GM15510 (cell line): ENCODE results near the gene C4orf50.

Source experiments
- POLR2A ChIP-seq: IDR thresholded peaks from 3 replicates; pipeline ENCODE4 v1.6.1; 2011; ENCODE audit warnings: borderline replicate concordance; ENCODE audit not compliant: insufficient read length; ENCODE audit errors: extremely low read depth

C4orf50 gene

DNA sequence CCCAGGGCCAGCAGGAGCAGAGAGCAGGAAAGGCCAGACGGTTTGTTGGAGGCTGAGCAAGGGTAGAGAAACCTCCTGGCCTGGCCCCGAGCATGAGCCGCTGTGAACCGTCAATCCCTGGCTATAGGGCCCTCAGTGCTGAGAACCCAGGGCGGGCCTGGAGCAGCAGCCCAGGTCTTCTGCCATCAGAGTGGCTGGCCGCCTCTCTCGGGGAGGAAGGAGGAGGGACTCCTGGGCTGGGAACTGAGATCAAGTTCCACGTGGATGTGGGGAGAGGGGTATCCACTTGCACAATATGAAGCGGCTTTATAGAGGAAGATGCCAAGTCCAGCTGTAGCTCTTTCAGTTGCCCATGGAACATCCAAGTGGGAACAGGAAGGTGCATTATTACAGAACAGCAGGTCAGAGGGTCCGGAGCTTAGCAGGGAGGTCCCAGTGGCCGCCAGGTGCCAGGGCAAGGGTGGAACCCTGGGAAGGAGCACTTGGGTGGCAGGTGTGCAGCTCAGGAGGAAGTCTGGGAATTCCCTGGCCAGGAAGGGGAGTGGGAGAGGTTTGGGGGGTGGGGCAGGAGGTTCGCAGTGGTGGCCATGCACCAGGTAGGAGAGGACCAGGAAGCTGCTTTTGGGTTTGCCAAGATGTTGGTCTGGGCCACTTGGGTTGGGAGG lies 93.6 kb downstream of the C4orf50 start:
- TF ChIP-seq POLR2A: no peak

DNA sequence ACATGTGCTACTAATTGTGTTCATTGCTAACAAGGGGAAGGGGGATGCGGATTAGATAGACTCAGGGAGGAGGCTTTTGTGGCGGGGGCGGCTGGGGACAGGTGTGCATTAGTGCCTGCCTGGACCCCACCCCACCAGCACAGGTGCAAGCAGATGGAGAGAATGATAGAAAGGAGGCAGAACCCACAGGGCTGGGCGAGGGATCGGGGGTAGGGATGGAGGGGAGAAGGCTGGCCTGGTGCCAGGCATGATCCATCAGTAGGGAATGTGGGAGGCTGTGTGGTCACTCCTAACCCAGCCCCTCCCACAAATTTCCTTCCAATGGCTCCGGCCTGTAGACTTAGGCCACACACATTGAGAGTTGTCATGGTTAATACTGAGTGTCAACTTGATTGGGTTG lies 94.9 kb downstream of the C4orf50 start:
- no peak for TF ChIP-seq POLR2A

DNA sequence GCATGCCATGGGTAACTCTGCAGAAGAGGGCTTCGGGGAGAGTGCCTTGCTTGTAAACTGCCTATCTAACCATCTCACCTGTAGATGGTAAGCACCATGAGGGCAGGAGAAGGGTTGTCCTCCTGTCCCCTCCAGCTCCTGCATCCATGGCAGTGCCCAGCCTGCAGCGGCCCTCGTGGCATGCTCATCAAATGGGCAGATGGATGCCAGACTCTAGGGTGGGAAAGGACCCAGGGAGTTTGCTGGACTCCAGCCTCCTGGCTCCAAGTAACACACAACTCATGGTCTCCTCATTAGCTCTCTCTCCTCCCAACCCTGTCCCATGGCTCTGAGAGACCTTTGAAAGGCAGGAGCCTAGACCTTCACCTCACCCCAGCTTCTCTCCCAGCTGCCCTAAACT lies 95.7 kb downstream of the C4orf50 start:
- no peak for TF ChIP-seq POLR2A

DNA sequence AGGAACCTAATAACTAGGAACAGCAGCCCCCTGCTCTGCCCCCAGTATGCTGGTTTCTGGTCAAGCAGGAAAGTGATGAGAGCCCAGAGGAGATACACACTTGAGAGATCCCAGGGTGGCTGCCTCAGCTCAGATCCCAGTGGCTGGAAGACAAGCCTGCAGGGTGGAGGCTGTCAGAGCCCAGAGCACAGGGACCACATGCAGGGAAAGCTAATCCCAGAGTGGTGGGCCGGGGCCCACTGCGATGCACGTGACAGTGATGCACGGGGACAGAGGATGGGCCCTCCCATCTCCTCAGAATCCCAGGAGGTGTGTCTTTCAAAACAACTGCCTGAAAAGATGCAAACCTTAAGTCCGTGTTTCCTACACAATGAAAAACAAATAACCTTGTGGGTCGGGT lies 96.2 kb downstream of the C4orf50 start:
- TF ChIP-seq POLR2A: no peak

DNA sequence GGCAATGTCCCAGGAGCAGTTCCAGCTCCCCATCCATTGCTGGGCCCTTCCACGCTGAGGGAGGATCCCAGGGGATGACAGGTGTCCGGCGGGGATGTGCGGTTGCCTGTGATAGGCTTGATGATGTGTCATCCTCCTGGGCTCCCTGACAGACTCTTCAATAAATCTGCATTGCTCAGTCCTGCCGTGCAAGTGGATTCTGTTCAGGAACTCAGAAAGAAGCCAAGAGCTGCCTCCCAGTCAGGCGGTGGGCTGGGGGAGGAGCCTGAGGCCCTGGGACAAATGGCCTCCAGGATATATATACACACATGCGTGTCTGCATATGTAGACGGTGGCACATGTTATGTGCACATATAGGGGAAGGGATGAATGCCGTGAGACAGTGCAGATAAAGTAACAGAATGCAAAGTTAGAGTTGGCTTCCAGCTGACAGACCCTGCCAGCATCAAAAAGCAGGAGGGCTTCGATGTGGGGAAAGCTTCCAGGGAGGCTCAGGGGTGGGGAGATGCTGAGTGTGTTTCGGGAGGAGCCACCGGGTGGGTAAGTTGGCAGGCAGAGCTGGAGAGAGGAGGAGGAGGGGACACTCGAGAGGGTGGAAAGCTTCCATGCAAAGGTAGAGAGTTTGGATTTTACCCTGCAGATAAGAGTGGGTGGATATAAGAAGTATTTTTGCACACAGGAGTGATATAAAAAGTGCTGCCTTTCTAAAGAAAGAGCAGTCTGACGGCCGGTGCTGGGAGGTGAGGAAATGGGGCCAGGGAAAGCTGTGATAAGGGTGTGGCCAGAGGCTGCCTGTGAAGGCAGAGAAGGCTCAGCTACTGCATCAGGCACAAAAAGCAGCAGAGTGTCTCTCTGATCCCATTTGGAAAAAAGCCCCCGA lies 96.9 kb downstream of the C4orf50 start:
- no peak for TF ChIP-seq POLR2A

DNA sequence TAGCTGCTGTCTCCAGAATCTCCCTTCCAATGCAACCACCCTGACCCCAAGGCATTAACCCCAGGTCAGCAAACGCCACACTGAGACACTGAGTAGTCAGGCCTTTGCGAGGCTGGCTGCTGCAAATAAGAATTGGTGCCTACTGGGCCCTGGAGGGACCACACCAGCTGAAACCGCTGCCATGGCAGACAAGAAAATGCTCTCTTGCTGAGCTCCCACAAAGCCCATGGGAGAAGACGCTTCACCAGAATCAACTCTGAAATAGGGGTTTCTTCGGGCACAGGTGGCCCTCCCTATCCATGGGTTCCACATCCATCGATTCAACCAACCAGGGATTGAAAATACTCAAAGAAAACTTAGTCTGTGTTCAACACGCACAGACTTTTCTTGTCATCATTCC lies 98.7 kb downstream of the C4orf50 start:
- TF ChIP-seq POLR2A: no peak

DNA sequence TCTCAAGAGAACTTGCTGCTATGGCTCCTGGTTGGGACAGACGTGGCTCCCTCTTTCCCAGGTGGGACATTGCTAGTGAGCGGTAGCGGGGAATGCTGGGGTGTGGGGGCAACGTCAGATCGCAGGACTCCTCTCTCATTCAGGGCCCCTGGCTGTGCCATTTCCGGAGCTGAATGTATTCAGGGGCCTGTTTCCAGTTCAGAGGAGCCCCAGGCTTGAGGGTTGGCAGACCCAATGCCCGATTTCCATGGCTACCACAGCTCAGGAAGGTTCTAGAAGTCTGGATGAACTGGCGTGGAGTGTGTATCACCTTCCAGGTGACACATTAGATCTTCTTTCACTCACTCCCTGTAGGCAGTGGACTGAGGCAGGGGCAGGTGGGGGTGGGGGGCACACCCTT lies 99.2 kb downstream of the C4orf50 start:
- no peak for TF ChIP-seq POLR2A

DNA sequence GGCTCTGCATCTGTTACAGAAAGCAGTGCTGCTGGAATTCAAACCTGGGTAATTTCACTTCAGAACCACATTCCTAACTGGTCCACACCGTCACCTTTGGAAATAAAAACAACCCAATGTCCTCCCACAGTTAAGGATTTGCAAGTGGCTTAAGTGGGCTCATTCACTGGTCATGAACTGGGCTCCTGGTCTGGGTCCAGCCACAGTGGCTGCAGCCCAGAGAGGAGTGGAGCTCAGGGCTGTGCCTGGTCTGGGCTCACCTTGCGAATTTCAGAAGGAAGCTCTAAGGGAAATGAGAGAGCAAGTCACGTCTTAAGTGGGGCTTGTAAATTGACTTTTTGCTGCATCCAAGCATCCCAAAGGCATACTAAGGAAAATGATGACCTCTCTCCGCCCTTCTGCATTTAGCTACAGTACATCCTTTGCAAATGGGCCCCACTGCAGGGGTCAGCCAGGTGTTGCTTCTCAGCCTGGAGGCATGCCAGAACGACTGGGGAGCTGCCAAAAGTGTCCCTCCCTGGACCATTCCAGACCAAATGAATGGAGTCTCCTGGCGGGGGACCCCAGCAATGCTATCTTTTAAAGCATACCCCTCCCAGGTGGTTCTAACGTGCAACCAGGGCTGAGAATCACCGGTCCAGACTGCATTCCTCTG lies 99.8 kb downstream of the C4orf50 start:
- no peak for TF ChIP-seq POLR2A

DNA sequence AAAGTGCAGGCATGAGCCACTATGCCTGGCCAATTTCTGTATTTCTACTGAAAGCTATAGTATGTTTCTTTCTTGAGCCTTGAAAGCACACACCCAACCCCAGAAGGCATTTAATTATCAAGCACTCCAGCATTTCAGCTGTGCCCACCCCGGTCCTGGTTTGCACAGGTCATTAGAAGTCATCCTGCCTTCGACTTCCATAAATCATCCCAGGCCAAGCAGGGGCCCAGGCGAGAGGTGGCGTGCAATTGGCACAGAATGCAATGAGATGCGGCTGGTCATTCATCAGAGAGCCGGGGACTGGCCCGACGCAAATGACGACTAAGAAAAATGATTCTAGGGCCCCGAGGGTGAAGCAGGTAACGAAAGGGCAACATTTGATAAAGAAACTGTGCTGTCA lies 100.6 kb downstream of the C4orf50 start:
- no peak for TF ChIP-seq POLR2A

DNA sequence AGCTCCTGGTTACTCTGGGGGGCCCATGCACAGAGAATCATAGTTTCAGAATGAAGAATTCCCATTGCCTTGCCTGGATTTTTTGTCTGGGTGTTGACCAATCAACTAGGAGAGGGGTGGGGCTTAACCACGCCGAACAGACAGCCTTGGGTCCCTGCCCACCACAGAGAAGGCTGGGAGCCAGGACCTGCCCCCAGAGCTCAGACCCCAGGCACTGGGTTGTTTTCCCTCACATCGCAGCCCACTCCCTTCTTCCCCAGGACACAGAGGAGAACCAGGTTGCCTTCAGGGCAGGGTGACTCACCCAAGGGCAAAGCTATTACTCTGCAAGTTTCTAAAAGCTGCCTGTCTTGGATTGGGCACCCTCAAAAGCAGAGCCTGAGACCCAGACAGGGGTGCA lies 102.0 kb downstream of the C4orf50 start:
- TF ChIP-seq POLR2A: no peak

DNA sequence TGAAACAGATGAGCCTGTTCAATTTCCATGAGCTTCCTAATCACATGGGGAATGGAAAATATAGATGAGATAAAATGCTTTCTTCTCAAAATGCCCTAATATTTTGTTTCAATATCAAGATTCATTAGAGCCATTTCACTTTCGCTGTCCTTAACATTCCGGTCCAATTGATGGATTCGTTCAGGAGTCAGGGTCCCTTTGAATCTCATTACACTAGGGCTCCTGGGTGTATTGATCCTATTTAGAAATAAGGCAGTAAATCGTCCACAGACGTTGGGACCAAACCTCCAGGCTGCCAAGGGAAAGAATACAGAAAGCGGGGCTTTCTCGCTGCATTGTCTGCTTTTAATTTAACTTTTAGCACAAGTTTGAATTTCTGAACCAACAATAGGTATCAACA lies 104.8 kb downstream of the C4orf50 start:
- TF ChIP-seq POLR2A: no peak

DNA sequence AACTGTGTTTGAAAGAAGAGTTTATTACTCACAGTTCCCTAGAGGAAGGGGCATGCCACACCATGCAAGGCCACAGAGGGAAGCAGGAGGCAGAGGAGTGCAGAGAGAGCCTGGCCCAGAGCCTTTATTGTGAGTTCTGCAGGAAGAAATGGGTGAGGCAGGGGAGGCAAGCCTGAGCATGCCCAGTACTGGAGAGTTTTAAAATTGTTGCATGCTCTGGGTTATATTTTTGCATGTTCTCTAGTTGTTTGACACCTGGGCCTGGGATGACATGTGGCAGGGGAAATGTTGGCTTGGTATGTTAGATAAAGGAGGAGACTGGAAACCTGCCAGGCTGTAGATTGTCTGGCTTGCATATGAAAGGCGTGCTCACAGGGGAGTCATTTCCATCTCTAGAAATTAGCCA lies 105.6 kb downstream of the C4orf50 start:
- no peak for TF ChIP-seq POLR2A

DNA sequence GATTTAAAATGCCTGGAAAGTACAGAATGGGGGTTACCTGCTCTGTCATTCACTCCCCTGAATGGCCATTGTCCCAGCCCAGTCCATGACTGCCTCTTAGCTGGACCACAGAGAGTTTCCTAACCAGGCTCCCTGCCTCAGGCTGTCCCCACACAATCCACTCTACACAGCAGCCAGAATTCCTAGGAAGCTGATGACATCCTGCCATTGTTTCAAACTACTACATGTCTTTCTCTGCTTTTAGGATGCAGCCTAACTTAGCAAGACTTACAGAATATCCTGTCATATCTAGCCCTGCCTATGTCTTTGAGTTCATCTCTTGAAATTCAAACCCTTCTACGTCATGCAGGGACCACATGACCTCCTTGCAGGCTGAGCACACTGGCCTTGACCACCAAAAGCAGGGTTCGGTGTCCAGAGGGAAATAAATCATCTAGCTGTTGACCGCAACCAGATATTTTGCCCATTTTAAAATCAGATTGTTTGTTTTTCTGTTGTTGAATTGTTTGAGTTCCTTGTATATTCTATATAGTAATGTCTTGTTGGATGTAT lies 109.3 kb downstream of the C4orf50 start:
- TF ChIP-seq POLR2A: no peak

DNA sequence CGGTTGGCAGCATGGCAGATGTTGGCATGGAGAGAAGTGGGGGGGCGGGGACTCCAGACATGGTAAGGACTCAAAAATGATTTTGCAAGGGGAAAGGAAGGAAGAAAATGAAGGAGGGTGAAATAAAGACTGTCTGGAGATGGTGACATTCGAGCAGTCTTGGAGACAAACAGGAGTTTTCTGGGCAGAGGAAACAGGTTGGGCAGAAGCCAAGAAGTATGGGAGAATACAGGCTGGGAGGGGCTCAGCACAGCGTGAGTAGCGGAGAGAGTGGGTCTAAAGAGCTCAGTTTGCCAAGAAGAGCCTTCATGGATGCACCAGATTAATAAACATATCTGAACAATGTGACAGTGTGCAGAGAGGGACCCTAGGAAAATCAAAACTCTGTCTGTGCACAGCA lies 112.0 kb downstream of the C4orf50 start:
- TF ChIP-seq POLR2A: no peak

DNA sequence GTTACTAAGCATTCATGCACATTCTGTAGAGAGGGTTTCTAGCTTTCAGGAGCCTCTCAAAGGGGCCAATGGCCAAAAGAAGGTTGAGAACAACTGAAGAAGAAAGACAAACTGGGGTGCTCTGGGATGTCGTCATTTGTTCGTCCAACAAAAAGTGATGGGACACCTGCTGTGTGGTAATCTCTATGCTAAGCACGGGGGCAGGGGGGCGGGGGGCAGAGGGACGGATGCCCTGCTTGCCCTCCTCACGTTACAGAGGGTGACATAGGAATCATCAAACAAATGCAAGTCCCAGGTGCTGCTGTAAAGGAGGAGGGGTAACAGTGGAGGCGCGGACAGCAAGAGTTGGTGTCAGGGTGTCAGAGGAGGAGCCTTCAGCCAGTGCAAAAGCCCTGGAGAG lies 112.5 kb downstream of the C4orf50 start:
- no peak for TF ChIP-seq POLR2A
